Thyroid gland (tissue), 4 donors: ENCODE results near the gene NRXN2.

ENCODE experiments used
- CTCF ChIP-seq, 6 experiments: fragments of 200-600 bp in 3 of 6; fragments of 450-650 bp in 3 of 6; sonication (generic) in 3 of 6; IDR thresholded peaks; one replicate each; pipeline ENCODE4 v1.5.1; 2016 to 2019; ENCODE audit warnings: antibody characterized with exemption in 6 of 6, mild to moderate bottlenecking in 2 of 6, inconsistent platforms in 1 of 6, moderate library complexity in 1 of 6
- POLR2A ChIP-seq, 2 donors: fragments of 450-650 bp; IDR thresholded peaks; one replicate each; pipeline ENCODE4 v1.6.1; 2017; ENCODE audit warnings: antibody characterized with exemption in 2 of 2, mild to moderate bottlenecking in 2 of 2, moderate library complexity in 1 of 2

- TF ChIP-seq CTCF (IDR thresholded peaks at IDR 0.05) (no peak), POLR2A (IDR thresholded peaks at IDR 0.05) (no peak)
Observed at GRCh38 chr11:64720640-64721358, 2.2 kb downstream of the NRXN2 start.
